Omental fat pad (tissue), 4 donors: ENCODE data around the gene RRP7A. TPM values are rescaled to one million over a fixed set of nuclear protein-coding genes. Genes with fewer than 3 reads are reported as not detected.
"Not testable (repeated sequence)": the region's sequence is repeated elsewhere in the genome, so short reads cannot be mapped to it uniquely, and the experiment has no call there.

Source experiments
- ATAC-seq: fragments of 150-250 bp; one replicate; pipeline ENCODE4 v1.9.1; 2016; ENCODE audit warnings: mild to moderate bottlenecking, moderate library complexity; ENCODE audit not compliant: low FRiP score
- DNase-seq: peaks from one replicate; pipeline ENCODE4 v3.0.0-alpha.2; 2019; ENCODE audit warnings: low spot score
- total RNA-seq, 4 donors: library from RNA; depleted of rRNA; stranded (reverse); fragments of >200 nt; gene quantifications; one replicate each; pipeline ENCODE4 v1.1.0, GENCODE V29; 2016
- TF ChIP-seq, protein P1 (sequence below), 3 donors: fragments of 450-650 bp; IDR thresholded peaks; one replicate each; pipeline ENCODE4 v1.5.1; 2016 to 2017; ENCODE audit warnings: antibody characterized with exemption in 3 of 3, mild to moderate bottlenecking in 3 of 3, moderate library complexity in 2 of 3

The RRP7A gene
- total RNA-seq, 4 donors from 2014 or later, result 19.3 to 28.6 (median 23.4) TPM

DNA sequence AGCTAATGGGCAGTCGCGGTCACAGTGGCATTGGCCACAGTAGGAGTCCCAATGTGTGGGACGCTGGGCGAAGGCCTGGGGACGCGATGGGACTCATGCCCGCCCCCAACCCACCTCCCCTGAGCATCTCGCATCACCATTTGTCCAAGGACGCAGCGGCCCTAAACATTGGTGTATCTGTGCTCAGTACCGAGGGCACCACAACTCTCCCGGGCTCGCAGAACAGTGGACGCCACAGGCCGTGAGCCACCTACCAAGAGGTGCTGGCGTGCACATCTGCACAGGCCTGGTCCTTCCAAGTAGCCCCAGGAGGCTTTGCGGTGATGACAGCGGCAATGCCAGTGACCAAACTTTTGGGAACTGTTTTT lies 27.3 kb downstream of the RRP7A start:
- TF ChIP-seq, protein P1, sequence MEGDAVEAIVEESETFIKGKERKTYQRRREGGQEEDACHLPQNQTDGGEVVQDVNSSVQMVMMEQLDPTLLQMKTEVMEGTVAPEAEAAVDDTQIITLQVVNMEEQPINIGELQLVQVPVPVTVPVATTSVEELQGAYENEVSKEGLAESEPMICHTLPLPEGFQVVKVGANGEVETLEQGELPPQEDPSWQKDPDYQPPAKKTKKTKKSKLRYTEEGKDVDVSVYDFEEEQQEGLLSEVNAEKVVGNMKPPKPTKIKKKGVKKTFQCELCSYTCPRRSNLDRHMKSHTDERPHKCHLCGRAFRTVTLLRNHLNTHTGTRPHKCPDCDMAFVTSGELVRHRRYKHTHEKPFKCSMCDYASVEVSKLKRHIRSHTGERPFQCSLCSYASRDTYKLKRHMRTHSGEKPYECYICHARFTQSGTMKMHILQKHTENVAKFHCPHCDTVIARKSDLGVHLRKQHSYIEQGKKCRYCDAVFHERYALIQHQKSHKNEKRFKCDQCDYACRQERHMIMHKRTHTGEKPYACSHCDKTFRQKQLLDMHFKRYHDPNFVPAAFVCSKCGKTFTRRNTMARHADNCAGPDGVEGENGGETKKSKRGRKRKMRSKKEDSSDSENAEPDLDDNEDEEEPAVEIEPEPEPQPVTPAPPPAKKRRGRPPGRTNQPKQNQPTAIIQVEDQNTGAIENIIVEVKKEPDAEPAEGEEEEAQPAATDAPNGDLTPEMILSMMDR (IDR thresholded peaks at IDR 0.05), result no peak

DNA sequence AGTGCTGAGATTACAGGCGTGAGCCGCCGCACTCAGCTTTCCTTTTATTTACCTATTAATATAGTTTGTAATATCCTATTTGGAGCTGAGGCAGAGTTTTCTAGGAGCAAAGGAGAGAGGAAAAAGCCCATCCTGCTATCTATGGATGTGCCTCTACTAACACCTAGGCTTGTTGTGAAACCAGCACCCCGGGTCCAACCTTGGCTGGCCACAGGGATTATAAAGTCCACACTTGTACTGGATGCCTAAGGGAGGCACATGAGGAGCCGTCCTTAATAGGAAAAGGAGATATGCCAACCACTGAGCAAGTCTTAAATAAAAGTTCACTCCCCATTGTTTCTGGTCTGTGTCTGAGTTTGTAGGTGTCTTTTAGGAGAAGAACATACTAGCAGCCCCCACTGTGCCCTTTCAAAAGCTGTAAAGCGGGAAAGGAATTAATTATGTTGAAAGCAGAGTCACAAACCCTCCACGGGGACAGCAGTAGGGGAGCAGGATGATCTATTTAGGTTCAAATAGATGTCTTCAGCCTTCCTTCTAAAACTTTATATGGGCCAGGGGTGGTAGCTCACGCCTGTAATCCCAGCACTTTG lies 29.3 kb downstream of the RRP7A start:
- ATAC-seq (no peak), DNase-seq (no peak)
- TF ChIP-seq, protein P1 (IDR thresholded peaks at IDR 0.05), result no peak

More for the DNA sequence above, 27.3 kb downstream of the RRP7A start:
- DNase-seq (no peak), ATAC-seq (no peak)

DNA sequence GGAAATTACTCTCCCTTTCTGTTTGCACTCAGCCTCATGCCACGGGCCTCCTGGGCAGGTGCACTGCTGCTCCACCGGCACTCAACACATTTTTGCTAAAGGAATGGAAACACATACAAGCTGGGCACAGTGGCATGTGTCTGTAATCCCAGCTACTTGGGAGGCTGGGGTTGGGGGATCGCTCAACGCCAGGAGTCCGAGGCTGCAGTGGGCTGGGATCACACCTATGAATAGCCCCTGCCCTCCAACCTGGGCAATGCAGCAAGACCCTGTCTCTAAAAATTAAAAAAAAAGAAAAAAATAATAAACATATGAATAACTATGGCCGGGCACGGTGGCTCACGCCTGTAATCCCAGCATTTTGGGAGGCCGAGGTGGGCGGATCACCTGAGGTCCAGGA lies 30.6 kb downstream of the RRP7A start:
- no peak for ATAC-seq
- DNase-seq, result no peak
- TF ChIP-seq, protein P1 (IDR thresholded peaks at IDR 0.05), result no peak

DNA sequence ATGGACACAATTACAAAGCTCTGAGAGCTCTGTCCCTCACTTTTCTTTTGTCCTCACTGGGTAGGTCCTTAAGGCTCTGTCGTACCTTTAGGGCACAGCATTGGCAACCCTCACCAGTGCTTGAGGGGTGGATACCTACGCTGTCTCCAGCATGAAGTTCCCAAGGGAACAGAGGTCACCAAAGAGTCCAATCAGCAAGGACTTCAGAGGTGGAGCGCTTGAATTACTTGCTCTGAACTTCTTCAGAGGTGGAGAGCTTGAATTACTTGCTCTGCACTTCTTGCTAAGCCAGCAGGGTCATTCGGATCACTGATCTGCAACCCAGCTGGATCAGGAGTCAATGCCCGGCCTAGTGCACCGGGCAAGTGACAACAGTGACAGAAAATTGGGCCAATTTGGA lies 35.1 kb downstream of the RRP7A start:
- no peak for DNase-seq

DNA sequence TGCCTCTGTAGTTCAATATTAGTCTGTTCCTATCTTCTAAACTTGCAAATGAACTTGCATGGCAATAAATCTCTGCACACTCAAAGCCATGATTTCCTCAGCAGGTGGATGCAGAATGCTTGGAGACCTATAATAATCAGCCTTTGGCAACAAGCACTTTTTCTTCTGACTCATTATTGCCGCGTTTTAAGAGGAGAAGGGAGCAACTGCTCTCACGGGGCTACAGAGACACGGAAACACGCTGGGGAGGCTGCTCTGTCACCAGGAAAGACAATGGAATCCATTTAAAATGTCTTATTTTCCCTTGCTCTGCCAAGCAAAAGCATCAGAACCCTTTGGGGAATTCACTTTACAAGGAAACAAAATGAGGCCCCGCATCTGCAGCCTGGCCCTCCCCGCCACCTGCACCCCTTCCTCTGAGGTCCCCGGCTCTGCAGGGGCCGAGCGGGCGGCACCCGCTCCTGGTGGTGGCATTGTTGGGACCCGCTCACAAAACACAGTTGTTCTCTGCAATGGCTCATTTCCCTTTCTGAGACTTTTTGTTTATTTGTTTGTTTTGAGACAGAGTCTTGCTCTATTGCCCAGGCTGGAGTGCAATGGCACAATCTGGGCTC lies 35.9 kb downstream of the RRP7A start:
- not testable (repeated sequence) for DNase-seq, ATAC-seq

More for the DNA sequence above, 35.1 kb downstream of the RRP7A start:
- no peak for ATAC-seq
- TF ChIP-seq, protein P1 (IDR thresholded peaks at IDR 0.05), result no peak

DNA sequence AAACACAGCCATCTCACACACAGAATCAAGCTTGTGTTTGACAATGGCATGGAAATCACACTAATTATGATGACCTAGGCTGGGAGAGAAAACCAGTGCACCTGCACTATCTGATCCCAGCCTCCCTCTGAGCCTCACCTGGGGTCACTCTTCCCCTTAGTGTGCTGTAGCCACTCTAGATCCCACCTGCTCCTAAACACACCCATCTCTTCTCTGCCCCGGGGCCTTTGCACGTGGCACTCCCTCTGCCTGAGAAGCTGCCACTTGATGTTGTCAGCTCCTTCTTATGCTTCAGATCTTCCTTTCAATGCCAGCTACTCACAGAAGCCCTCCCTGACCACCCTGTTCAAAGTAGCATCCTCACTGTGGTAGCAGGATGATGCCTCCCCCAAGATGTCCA lies 44.5 kb downstream of the RRP7A start:
- ATAC-seq, result no peak
- no peak for DNase-seq
- TF ChIP-seq, protein P1 (IDR thresholded peaks at IDR 0.05), result no peak

DNA sequence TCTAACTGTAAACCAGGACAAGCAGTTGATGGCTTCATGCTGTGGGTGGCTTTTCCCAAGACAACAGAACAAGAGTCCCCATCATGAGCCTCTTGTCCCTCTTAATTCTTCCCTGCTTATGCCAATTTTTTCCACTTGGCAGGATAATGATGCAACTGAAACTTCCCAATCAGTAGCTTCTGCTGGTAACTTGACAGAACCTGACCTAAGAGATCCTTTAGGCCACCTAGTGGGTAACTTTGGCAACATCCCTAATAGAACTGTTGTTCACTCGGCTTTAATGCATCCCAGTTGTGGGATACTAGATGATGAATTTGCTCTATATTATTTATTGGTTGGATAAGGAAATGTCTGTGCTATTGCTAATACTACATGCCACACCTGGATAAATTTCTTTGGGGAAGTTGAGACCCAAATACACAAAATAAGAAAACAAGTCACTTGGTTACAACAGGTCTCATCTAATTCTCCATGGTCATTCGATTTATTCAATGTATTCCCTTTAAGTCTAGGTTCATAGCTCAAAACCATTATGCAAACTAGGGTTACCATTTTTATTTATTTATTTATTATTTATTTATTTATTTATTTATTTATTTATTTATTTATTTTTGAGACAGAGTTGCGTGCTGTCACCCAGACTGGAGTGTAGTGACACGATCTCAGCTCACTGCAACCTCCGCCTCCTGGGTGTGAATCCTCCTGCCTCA lies 46.0 kb downstream of the RRP7A start:
- TF ChIP-seq, protein P1 (IDR thresholded peaks at IDR 0.05), result peak in 1 of 3 donors; percentile 17
- no peak for DNase-seq
- no peak for ATAC-seq
